GM19035 (cell line): ENCODE measurements around the gene MTMR6.

ENCODE experiments used
- ATAC-seq: cut with Tn5 transposase; IDR thresholded peaks from one replicate; pipeline ENCODE4 v1.9.1; 2021; ENCODE audit not compliant: unreplicated experiment

Gene MTMR6

GRCh38 chr13:25217023-25217885 is 70.0 kb downstream of the MTMR6 start:
- ATAC-seq = no peak

GRCh38 chr13:25215253-25215575 is 72.1 kb downstream of the MTMR6 start:
- ATAC-seq = no peak

GRCh38 chr13:25214491-25215252 is 72.6 kb downstream of the MTMR6 start:
- no peak for ATAC-seq

- no peak for ATAC-seq
Measured at GRCh38 chr13:25213715-25214114, 73.6 kb downstream of the MTMR6 start.

- no peak for ATAC-seq
Measured at GRCh38 chr13:25210842-25211569, 76.3 kb downstream of the MTMR6 start.

- no peak for ATAC-seq
Measured at GRCh38 chr13:25207291-25207810, 79.9 kb downstream of the MTMR6 start.

- ATAC-seq = no peak
Measured at GRCh38 chr13:25204863-25205262, 82.4 kb downstream of the MTMR6 start.

- no peak for ATAC-seq
Measured at GRCh38 chr13:25203127-25203740, 84.1 kb downstream of the MTMR6 start.

- ATAC-seq = no peak
Measured at GRCh38 chr13:25200783-25201182, 86.5 kb downstream of the MTMR6 start.

- no peak for ATAC-seq
Measured at GRCh38 chr13:25198647-25199046, 88.6 kb downstream of the MTMR6 start.

GRCh38 chr13:25196971-25197370 is 90.3 kb downstream of the MTMR6 start:
- ATAC-seq = no peak
